PC-3 (cell line): Measurements from ENCODE around the gene KIR2DL3. TPM values are rescaled to one million over a fixed set of nuclear protein-coding genes. Genes with fewer than 3 reads are reported as not detected.

ENCODE experiments used
- ATAC-seq: fragments of 200-7000 bp; cut with Tn5 transposase; 2 replicates; pipeline ENCODE4 v1.9.1; 2020; ENCODE audit warnings: mild to moderate bottlenecking, moderate library complexity
- BruUV-seq: library from RNA; stranded (reverse); fragments of 400-500 nt; replicated peaks from 2 replicates; lab custom pipeline; 2021; lab: Mats Ljungman, UMichigan
- CTCF ChIA-PET: fragments of 300-600 bp; sonication (Branson Sonifier 250); formaldehyde crosslinking; loops from one replicate; lab custom pipeline; 2022; ENCODE audit warnings: antibody characterized with exemption; lab: Charles Lee
- POLR2A ChIA-PET: fragments of 300-600 bp; sonication (Branson Sonifier 250); formaldehyde crosslinking; loops from one replicate; lab custom pipeline; 2022; ENCODE audit warnings: antibody characterized with exemption; ENCODE audit not compliant: unreplicated experiment; lab: Charles Lee
- DNase-seq: peaks from one replicate; pipeline ENCODE4 v3.0.0-alpha.2; 2015
- H2AFZ ChIP-seq: fragments of 300-600 bp; sonication (generic); 2 replicates; pipeline ENCODE4 v1.6.0; 2016; ENCODE audit warnings: antibody characterized with exemption, low read length
- H3F3A ChIP-seq: fragments of 300-600 bp; sonication (generic); one replicate; pipeline ENCODE4 v1.6.0; 2017; ENCODE audit warnings: antibody characterized with exemption, low read length, control low read depth, mild to moderate bottlenecking; ENCODE audit not compliant: unreplicated experiment
- H3K27ac ChIP-seq: fragments of 300-600 bp; sonication (generic); 2 replicates; pipeline ENCODE4 v1.5.1; 2016; ENCODE audit warnings: mild to moderate bottlenecking, low read length
- H3K27me3 ChIP-seq: fragments of 300-600 bp; sonication (generic); 2 replicates; pipeline ENCODE4 v1.6.1; 2016; ENCODE audit warnings: low read length, mixed read lengths
- H3K36me3 ChIP-seq: fragments of 300-600 bp; sonication (generic); 2 replicates; pipeline ENCODE4 v1.6.1; 2016; ENCODE audit warnings: low read depth, mixed run types, low read length, mixed read lengths
- H3K4me1 ChIP-seq: fragments of 300-600 bp; sonication (generic); 2 replicates; pipeline ENCODE4 v1.5.1; 2016; ENCODE audit warnings: low read length; ENCODE audit not compliant: insufficient read depth
- H3K4me2 ChIP-seq: fragments of 300-600 bp; sonication (generic); 2 replicates; pipeline ENCODE4 v1.6.0; 2016; ENCODE audit warnings: low read length
- H3K4me3 ChIP-seq: fragments of 300-600 bp; sonication (generic); 2 replicates; pipeline ENCODE4 v1.5.1; 2016; ENCODE audit warnings: mild to moderate bottlenecking, low read length, mixed read lengths
- H3K79me2 ChIP-seq: fragments of 300-600 bp; sonication (generic); 2 replicates; pipeline ENCODE4 v1.6.1; 2017; ENCODE audit warnings: low read length, mixed read lengths
- H3K9ac ChIP-seq: fragments of 300-600 bp; sonication (generic); 2 replicates; pipeline ENCODE4 v1.6.0; 2016; ENCODE audit warnings: mild to moderate bottlenecking, low read length
- H3K9me2 ChIP-seq: fragments of 300-600 bp; sonication (generic); replicated peaks from 2 replicates; pipeline ENCODE4 v1.6.1; 2016; ENCODE audit warnings: mixed run types, low read length, mixed read lengths
- H3K9me3 ChIP-seq: fragments of 300-600 bp; sonication (generic); 2 replicates; pipeline ENCODE4 v1.6.1; 2016; ENCODE audit warnings: low read length, mixed read lengths
- H4K20me1 ChIP-seq: fragments of 300-600 bp; sonication (generic); 2 replicates; pipeline ENCODE4 v1.6.1; 2016; ENCODE audit warnings: low read length, mixed read lengths
- CTCF ChIP-seq: fragments of 300-600 bp; sonication (generic); conservative IDR thresholded peaks from 2 replicates; pipeline ENCODE4 v1.5.1; 2017; ENCODE audit warnings: antibody characterized with exemption, low read depth, mild to moderate bottlenecking, low read length
- EZH2 ChIP-seq: fragments of 300-600 bp; sonication (generic); IDR thresholded peaks from one replicate; pipeline ENCODE4 v1.6.1; 2017; ENCODE audit warnings: antibody characterized with exemption, mild to moderate bottlenecking, low read length; ENCODE audit not compliant: unreplicated experiment
- EZH2phosphoT487 ChIP-seq: fragments of 300-600 bp; sonication (generic); IDR thresholded peaks from 2 replicates; pipeline ENCODE4 v1.6.1; 2018; ENCODE audit warnings: mild to moderate bottlenecking, antibody characterized with exemption, low read length, borderline replicate concordance
- intact Hi-C: fragments of 100-400 bp; cut with micrococcal nuclease; formaldehyde crosslinking; loops from 2 replicates; pipeline ENCODE4 v1.9.0; 2023
- total RNA-seq: library from RNA; depleted of rRNA; stranded (reverse); fragments of >200 nt; gene quantifications from 2 replicates; pipeline ENCODE4 v1.2.3, GENCODE V29; 2014

The KIR2DL3 gene
- total RNA-seq, 1 experiment from 2014 or later, result not detected

- intact Hi-C loops, result no loop called here
- Histone ChIP-seq H2AFZ (no peak overlapping the region), H3K27me3 (peaks cover 26% of the 10 kb centered on the region), H4K20me1 (no peaks in the 10 kb centered on the region), H3K9me2 (no peaks in the 10 kb centered on the region), H3K4me2 (no peak overlapping the region), H3K9me3 (peaks cover 15% of the 10 kb centered on the region), H3K9ac (no peak overlapping the region), H3K4me1 (no peaks in the 10 kb centered on the region), H3F3A (no peaks in the 10 kb centered on the region), H3K4me3 (no peak overlapping the region), H3K79me2 (no peaks in the 10 kb centered on the region), H3K27ac (no peak overlapping the region), H3K36me3 (no peaks in the 10 kb centered on the region)
- DNase-seq, result no peak
- CTCF ChIA-PET, result no interaction called here
- POLR2A ChIA-PET, result no interaction called here
- no peak for TF ChIP-seq EZH2
- TF ChIP-seq EZH2phosphoT487, result no peak
- TF ChIP-seq CTCF, result no peak
- no TSS peak for BruUV-seq
- ATAC-seq, result no peak
Measured at GRCh38 chr19:54724644-54725043, 13.7 kb upstream of the KIR2DL3 start.

- Histone ChIP-seq H3F3A (no peaks in the 10 kb centered on the region), H3K4me1 (no peaks in the 10 kb centered on the region), H3K4me3 (no peak overlapping the region), H4K20me1 (no peaks in the 10 kb centered on the region), H3K9me2 (no peaks in the 10 kb centered on the region), H3K4me2 (no peak overlapping the region), H3K27me3 (peaks cover 31% of the 10 kb centered on the region), H3K27ac (no peak overlapping the region), H3K9ac (no peak overlapping the region), H2AFZ (no peak overlapping the region), H3K79me2 (no peaks in the 10 kb centered on the region), H3K9me3 (peaks cover 15% of the 10 kb centered on the region), H3K36me3 (no peaks in the 10 kb centered on the region)
- ChIA-PET POLR2A (no interaction called here), CTCF (no interaction called here)
- ATAC-seq (no peak), DNase-seq (no peak)
- TF ChIP-seq EZH2phosphoT487 (no peak), EZH2 (no peak)
- BruUV-seq, result no TSS peak
- intact Hi-C loops, result no loop called here
Measured at GRCh38 chr19:54725321-54725720, 13.0 kb upstream of the KIR2DL3 start.

GRCh38 chr19:54727562-54727961 lies 10.8 kb upstream of the KIR2DL3 start:
- Histone ChIP-seq H3K9ac (no peak overlapping the region), H3K9me3 (no peaks in the 10 kb centered on the region; the same call in 1 of the 2 replicates), H3K9me2 (no peaks in the 10 kb centered on the region), H3F3A (no peaks in the 10 kb centered on the region), H3K4me3 (no peak overlapping the region), H3K4me1 (no peaks in the 10 kb centered on the region), H2AFZ (no peak overlapping the region), H3K27me3 (peaks cover 45% of the 10 kb centered on the region), H3K27ac (no peak overlapping the region), H3K4me2 (no peak overlapping the region), H3K79me2 (no peaks in the 10 kb centered on the region), H4K20me1 (no peaks in the 10 kb centered on the region), H3K36me3 (no peaks in the 10 kb centered on the region)
- BruUV-seq, result no TSS peak
- CTCF ChIA-PET, result no interaction called here
- DNase-seq, result no peak
- POLR2A ChIA-PET, result no interaction called here
- intact Hi-C loops, result no loop called here
- no peak for ATAC-seq
- TF ChIP-seq EZH2phosphoT487, result no peak
- TF ChIP-seq EZH2, result no peak
- TF ChIP-seq CTCF, result no peak
